ENCODE measurements around the gene TTC33. TPM values are rescaled to one million over a fixed set of nuclear protein-coding genes. Genes with fewer than 3 reads are reported as not detected.

TTC33 gene
- total and polyA plus RNA-seq, 2 of the 4 experiments (the other 2 are of a cell fraction): 3.1 to 8.1 TPM

DNA sequence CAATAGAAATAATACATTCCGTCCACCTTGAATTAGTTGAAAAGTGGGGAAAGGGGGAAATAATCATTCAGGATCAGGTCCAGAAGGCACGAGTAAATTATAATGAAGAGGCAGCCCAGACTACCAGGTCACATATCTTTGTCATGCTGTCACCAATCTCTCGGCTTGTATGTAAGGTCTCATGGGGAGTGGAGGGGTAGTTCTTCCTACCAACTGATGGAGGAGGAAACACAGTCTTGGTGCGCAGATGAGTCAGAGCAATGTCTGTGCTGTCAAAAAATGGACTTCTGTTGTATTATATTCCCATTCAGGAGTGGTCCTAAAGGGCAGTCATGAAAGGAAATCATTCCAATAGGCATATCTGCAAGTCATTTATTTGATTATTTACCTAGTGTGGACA, 240.3 kb downstream of the TTC33 start:
- Histone ChIP-seq H3K9ac (ENCODE audit: low read depth, low read length) (no peak overlapping the region), H3K4me3 (ENCODE audit: insufficient read depth, low read depth, low read length) (no peak overlapping the region), H3K27ac (ENCODE audit: insufficient read depth, low read length) (no peak overlapping the region), H3K9me3 (ENCODE audit: control insufficient read depth, insufficient read depth, low read length) (no peaks in the 10 kb centered on the region), H4K8ac (ENCODE audit: low read depth in 2 of 2, low read length in 2 of 2) (no peak overlapping the region), H3K36me3 (ENCODE audit: control insufficient read depth, insufficient read depth, low read length) (no peaks in the 10 kb centered on the region), H3K79me1 (ENCODE audit: low read depth in 1 of 2, low read length in 2 of 2) (no peaks in the 10 kb centered on the region), H3K14ac (replicated peaks; ENCODE audit: low read depth, low read length) (no peak overlapping the region), H3K4me1 (ENCODE audit: control insufficient read depth, insufficient read depth, low read length) (no peaks in the 10 kb centered on the region; the same call in 1 of the 2 replicates), H2AFZ (replicated peaks; ENCODE audit: low read length, poor library complexity) (no peak overlapping the region), H2AK5ac (ENCODE audit: low read depth, low read length) (peak overlapping the region; percentile 60; the same call in 1 of the 2 replicates), H4K91ac (ENCODE audit: insufficient read depth, low read depth, low read length) (no peak overlapping the region), H3K27me3 (ENCODE audit: control insufficient read depth, insufficient read depth, low read length) (no peaks in the 10 kb centered on the region), H3K23ac (ENCODE audit: low read depth, low read length) (no peak overlapping the region), H3K56ac (ENCODE audit: extremely low read depth, insufficient read depth, low read length) (no peak overlapping the region), H2BK5ac (ENCODE audit: low read depth, low read length, poor library complexity, severe bottlenecking) (no peak overlapping the region), H3K9me1 (ENCODE audit: insufficient read depth, low read length) (peaks cover 2% of the 10 kb centered on the region; the same call in 1 of the 2 replicates), H2AK9ac (replicated peaks; ENCODE audit: low read depth, low read length, poor library complexity) (no peak overlapping the region), H3K4ac (ENCODE audit: low read depth, low read length) (no peak overlapping the region), H2BK15ac (ENCODE audit: low read depth, low read length) (no peak overlapping the region), H4K5ac (ENCODE audit: low read depth, low read length) (no peak overlapping the region), H3K18ac (ENCODE audit: low read depth, low read length) (no peak overlapping the region), H2BK20ac (ENCODE audit: low read depth, low read length) (no peak overlapping the region), H2BK120ac (ENCODE audit: low read depth, low read length) (no peak overlapping the region), H3K4me2 (ENCODE audit: low read depth, low read length) (no peak overlapping the region), H4K20me1 (ENCODE audit: insufficient read depth, low read length) (no peaks in the 10 kb centered on the region)
- no CpG with 5 or more reads among the region's 4 CpGs for WGBS, 2 experiments (ENCODE audit: extremely low coverage in 2 of 2, insufficient read length in 1 of 2)
- dilution Hi-C loops (cut with HindIII; ENCODE audit: low sequenced_read_pairs, unreplicated experiment) (no loop called here), intact Hi-C loops (cut with micrococcal nuclease) (no loop called here), in situ Hi-C loops (cut with MboI; ENCODE audit: low sequenced_read_pairs) (no loop called here)
- ChIA-PET POLR2A (ENCODE audit: unreplicated experiment) (no interaction called here), CTCF (interaction anchor here (1.5 kb wide), 1 partner anchor 10 kb away, joined by 3 read pairs; no protein-coding TSS in a partner anchor)
- no TSS peak for BruUV-seq (replicated peaks)
- TF ChIP-seq NFE2L2 (IDR thresholded peaks at IDR 0.05; ENCODE audit: low read depth, low read length) (no peak), FOS (IDR thresholded peaks at IDR 0.05; ENCODE audit: low read depth, low read length) (no peak), MAZ (IDR thresholded peaks at IDR 0.05; ENCODE audit: borderline replicate concordance, low read depth, low read length) (no peak), SMC3 (IDR thresholded peaks at IDR 0.05; ENCODE audit: low read depth, low read length) (no peak), MAFK (IDR thresholded peaks at IDR 0.05; ENCODE audit: low read depth, low read length) (no peak), CHD1 (IDR thresholded peaks at IDR 0.05; ENCODE audit: low read depth, low read length) (no peak), CEBPB (IDR thresholded peaks at IDR 0.05; ENCODE audit: low read depth, low read length) (no peak), MXI1 (IDR thresholded peaks at IDR 0.05; ENCODE audit: borderline replicate concordance, low read depth, low read length) (no peak), RFX5 (IDR thresholded peaks at IDR 0.05; ENCODE audit: low read depth, low read length) (no peak), BHLHE40 (IDR thresholded peaks at IDR 0.05; ENCODE audit: low read depth, low read length) (no peak), POLR2A (IDR thresholded peaks at IDR 0.05; ENCODE audit: low read depth, low read length) (no peak), RAD21 (IDR thresholded peaks at IDR 0.05; ENCODE audit: low read length) (no peak), RCOR1 (IDR thresholded peaks at IDR 0.05; ENCODE audit: insufficient replicate concordance, low read length) (no peak)
- TF ChIP-seq, protein P1, sequence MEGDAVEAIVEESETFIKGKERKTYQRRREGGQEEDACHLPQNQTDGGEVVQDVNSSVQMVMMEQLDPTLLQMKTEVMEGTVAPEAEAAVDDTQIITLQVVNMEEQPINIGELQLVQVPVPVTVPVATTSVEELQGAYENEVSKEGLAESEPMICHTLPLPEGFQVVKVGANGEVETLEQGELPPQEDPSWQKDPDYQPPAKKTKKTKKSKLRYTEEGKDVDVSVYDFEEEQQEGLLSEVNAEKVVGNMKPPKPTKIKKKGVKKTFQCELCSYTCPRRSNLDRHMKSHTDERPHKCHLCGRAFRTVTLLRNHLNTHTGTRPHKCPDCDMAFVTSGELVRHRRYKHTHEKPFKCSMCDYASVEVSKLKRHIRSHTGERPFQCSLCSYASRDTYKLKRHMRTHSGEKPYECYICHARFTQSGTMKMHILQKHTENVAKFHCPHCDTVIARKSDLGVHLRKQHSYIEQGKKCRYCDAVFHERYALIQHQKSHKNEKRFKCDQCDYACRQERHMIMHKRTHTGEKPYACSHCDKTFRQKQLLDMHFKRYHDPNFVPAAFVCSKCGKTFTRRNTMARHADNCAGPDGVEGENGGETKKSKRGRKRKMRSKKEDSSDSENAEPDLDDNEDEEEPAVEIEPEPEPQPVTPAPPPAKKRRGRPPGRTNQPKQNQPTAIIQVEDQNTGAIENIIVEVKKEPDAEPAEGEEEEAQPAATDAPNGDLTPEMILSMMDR (conservative IDR thresholded peaks at IDR 0.05; ENCODE audit: low read depth, low read length): no peak
- TF ChIP-seq, protein P2, sequence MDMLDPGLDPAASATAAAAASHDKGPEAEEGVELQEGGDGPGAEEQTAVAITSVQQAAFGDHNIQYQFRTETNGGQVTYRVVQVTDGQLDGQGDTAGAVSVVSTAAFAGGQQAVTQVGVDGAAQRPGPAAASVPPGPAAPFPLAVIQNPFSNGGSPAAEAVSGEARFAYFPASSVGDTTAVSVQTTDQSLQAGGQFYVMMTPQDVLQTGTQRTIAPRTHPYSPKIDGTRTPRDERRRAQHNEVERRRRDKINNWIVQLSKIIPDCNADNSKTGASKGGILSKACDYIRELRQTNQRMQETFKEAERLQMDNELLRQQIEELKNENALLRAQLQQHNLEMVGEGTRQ (IDR thresholded peaks at IDR 0.05; ENCODE audit: low read depth, low read length): no peak
- TF ChIP-seq, protein P3, sequence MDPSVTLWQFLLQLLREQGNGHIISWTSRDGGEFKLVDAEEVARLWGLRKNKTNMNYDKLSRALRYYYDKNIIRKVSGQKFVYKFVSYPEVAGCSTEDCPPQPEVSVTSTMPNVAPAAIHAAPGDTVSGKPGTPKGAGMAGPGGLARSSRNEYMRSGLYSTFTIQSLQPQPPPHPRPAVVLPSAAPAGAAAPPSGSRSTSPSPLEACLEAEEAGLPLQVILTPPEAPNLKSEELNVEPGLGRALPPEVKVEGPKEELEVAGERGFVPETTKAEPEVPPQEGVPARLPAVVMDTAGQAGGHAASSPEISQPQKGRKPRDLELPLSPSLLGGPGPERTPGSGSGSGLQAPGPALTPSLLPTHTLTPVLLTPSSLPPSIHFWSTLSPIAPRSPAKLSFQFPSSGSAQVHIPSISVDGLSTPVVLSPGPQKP (IDR thresholded peaks at IDR 0.05; ENCODE audit: borderline replicate concordance, low read depth, low read length): no peak
- no peak for ATAC-seq (ENCODE audit: low read depth)
- DNase-seq: no peak

Measured in IMR-90 (cell line).